Neutrophil (primary cell): ENCODE data around the gene ANKRD36B.
"Not testable (repeated sequence)": the region's sequence is repeated elsewhere in the genome, so short reads cannot be mapped to it uniquely, and the experiment has no call there.

Source experiments
- H3K27ac ChIP-seq: fragments of 200-600 bp; sonication (generic); 2 replicates; pipeline ENCODE4 v1.5.1; 2016; ENCODE audit warnings: mild to moderate bottlenecking, moderate library complexity
- H3K27me3 ChIP-seq: fragments of 200-600 bp; sonication (generic); 2 replicates; pipeline ENCODE4 v1.6.0; 2016; ENCODE audit warnings: mild to moderate bottlenecking
- H3K36me3 ChIP-seq: fragments of 200-600 bp; sonication (generic); 2 replicates; pipeline ENCODE4 v1.5.1; 2017
- H3K4me1 ChIP-seq, 2 experiments: fragments of 200-600 bp in 1 of 2; sonication (generic) in 1 of 2; 1 replicate in 1 of 2; 2 replicates in 1 of 2; pipeline versions ENCODE4 v1.5.1 to v1.6.1; 2013 to 2016; ENCODE audit warnings: low read depth in 1 of 2, low read length in 1 of 2, mild to moderate bottlenecking in 1 of 2, moderate library complexity in 1 of 2; ENCODE audit not compliant: control insufficient read depth in 1 of 2, insufficient read depth in 1 of 2
- H3K4me3 ChIP-seq, 2 experiments: fragments of 200-600 bp in 1 of 2; sonication (generic) in 1 of 2; 1 replicate in 1 of 2; 2 replicates in 1 of 2; pipeline ENCODE4 v1.5.1; 2013 to 2016; ENCODE audit warnings: low read depth in 1 of 2, low read length in 1 of 2, mild to moderate bottlenecking in 1 of 2, moderate library complexity in 1 of 2
- H3K9me3 ChIP-seq: fragments of 200-600 bp; sonication (generic); 2 replicates; pipeline ENCODE4 v1.5.1; 2016
- TF ChIP-seq, protein P1 (sequence below): fragments of 200-600 bp; sonication (generic); IDR thresholded peaks from 2 replicates; pipeline ENCODE4 v1.5.1; 2016; ENCODE audit warnings: antibody characterized with exemption

The ANKRD36B gene

DNA sequence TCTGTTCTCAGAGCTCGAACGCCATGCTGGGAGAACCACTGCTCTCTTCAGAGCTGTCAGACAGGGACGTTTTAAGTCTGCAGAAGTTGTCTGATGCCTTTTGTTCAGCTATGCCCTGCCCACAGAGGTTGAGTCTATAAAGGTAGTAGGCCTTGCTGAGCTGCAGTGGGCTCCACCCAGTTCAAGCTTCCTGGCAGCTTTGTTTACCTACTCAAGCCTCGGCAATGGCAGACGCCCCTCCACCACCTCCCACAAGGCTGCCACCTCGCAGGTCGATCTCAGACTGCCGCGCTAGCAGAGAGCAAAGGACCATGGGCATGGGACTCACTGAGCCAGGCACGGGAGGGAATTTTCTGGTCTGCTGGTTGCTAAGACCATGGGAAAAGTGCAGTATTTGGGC is 11.9 kb upstream of the ANKRD36B start:
- not testable (repeated sequence) for H3K4me3 ChIP-seq, H3K27me3 ChIP-seq, H3K4me1 ChIP-seq, H3K27ac ChIP-seq, H3K36me3 ChIP-seq, H3K9me3 ChIP-seq

DNA sequence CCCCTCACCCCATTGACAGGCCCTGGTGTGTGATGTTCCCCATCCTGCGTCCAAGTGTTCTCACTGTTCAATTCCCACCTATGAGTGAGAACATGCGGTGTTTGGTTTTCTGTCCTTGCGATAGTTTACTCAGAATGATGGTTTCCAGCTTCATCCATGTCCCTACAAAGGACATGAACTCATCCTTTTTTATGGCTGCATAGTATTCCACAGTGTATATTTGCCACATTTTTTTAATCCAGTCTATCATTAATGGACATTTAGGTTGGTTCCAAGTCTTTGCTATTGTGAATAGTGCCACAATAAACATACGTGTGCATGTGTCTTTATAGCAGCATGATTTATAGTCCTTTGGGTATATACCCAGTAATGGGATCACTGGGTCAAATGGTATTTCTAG is 6.5 kb upstream of the ANKRD36B start:
- not testable (repeated sequence) for H3K9me3 ChIP-seq, H3K27ac ChIP-seq, H3K27me3 ChIP-seq, H3K4me3 ChIP-seq, H3K4me1 ChIP-seq, H3K36me3 ChIP-seq

DNA sequence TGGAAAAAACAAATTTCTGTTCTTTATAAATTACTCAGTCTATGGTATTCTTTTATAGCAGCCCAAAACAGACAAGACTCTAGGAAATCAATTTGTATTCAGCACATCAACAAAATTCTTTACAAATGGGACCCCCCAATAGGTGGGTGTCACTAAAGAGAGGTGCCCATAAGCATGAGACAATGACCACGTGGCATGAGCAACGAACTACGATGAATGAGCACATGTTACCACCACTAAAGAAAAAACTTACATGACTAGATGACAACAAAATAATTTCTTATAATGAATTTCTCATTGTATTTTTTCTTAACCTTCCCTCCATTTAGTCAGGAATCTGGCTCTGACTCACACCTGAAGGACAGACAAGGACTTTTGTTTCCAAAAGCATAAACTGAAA is 3.8 kb upstream of the ANKRD36B start:
- H3K4me3 ChIP-seq = not testable (repeated sequence)

DNA sequence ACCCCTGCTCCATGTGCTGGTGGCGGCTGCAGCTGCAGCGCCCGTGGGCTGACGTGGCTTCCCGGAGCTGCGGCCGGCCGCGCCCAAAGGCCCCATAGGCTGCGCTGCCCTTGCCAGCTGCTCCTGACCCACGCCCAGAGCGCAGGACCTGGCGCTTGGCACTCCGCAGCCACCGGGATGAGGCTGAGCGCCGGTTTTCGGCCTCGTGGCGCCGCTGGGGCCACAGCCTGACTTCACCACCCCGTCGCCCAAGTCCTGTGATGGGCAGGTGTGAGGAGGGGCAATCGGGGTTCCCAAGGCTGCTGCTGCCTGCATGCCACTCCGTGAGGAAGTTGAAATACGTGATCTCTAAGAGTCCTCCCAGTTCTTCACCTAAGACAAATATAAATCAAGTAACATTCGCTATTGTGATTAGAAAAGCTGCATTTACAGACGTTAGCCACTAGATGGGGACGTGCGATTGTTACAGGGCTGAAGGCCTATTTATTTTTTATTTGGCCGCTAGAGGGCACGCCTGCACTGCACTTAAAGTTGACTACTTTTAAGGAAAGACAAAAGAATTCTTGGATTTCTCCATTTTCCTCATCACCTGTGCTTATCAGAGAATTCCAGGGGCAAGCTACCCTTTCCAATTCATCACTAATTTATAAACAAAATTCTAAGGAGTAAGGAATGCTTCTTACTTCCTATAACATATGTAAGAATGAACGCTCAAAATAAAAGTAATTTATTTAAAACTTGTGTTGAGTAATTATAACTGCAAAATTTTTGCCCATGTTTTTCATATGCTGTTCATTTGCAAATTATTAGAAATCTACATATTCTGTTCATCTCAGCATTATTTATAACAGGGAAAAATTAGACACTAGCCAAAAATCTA is 1.1 kb upstream of the ANKRD36B start:
- not testable (repeated sequence) for H3K27me3 ChIP-seq, H3K36me3 ChIP-seq, H3K4me1 ChIP-seq, H3K9me3 ChIP-seq
- peak overlapping the region; percentile 75 for H3K27ac ChIP-seq
- H3K4me3 ChIP-seq = peak overlapping the region; percentile 72 to 86
- TF ChIP-seq, protein P1, sequence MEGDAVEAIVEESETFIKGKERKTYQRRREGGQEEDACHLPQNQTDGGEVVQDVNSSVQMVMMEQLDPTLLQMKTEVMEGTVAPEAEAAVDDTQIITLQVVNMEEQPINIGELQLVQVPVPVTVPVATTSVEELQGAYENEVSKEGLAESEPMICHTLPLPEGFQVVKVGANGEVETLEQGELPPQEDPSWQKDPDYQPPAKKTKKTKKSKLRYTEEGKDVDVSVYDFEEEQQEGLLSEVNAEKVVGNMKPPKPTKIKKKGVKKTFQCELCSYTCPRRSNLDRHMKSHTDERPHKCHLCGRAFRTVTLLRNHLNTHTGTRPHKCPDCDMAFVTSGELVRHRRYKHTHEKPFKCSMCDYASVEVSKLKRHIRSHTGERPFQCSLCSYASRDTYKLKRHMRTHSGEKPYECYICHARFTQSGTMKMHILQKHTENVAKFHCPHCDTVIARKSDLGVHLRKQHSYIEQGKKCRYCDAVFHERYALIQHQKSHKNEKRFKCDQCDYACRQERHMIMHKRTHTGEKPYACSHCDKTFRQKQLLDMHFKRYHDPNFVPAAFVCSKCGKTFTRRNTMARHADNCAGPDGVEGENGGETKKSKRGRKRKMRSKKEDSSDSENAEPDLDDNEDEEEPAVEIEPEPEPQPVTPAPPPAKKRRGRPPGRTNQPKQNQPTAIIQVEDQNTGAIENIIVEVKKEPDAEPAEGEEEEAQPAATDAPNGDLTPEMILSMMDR = peak; percentile 98

More for the DNA sequence above, 3.8 kb upstream of the ANKRD36B start:
- not testable (repeated sequence) for H3K27me3 ChIP-seq, H3K4me1 ChIP-seq, H3K27ac ChIP-seq, H3K9me3 ChIP-seq, H3K36me3 ChIP-seq

DNA sequence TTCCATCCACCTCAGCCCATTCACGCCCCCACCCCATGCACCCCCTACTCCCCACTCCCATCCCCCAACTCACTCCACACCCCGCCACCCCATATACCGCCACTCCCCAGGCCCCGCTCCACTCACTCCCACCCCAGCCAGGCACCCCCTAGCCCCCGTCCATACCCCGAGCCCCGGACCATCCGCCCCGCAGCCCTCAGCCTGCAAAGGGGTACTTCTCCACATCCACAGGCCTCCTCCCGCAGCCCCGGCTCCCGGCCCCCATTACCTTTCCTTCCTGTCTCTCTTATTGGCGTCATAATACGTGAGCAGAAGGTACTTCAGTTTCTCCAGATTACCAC is 450 bp downstream of the ANKRD36B start:
- H3K36me3 ChIP-seq, H3K27me3 ChIP-seq, H3K4me1 ChIP-seq, H3K9me3 ChIP-seq: not testable (repeated sequence)
- H3K4me3 ChIP-seq = peak overlapping the region; percentile 72 to 86
- peak overlapping the region; percentile 61 for H3K27ac ChIP-seq

DNA sequence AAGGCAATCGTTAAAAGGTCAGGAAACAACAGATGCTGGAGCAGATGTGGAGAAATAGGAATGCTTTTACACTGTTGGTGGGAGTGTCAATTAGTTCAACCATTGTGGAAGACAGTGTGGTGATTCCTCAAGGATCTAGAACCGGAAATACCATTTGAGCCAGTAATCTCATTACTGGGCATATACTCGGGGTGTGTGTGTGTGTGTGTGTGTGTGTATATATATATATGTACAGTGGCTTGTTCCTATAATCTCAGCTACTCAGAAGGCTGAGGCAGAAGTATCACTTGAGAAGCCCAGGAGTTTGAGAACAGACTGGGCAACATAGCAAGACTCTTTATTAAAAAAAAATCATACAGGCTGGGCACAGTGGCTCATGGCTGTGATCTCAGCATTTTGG is 24.0 kb downstream of the ANKRD36B start:
- H3K27me3 ChIP-seq, H3K4me3 ChIP-seq, H3K4me1 ChIP-seq, H3K36me3 ChIP-seq, H3K9me3 ChIP-seq, H3K27ac ChIP-seq: not testable (repeated sequence)

DNA sequence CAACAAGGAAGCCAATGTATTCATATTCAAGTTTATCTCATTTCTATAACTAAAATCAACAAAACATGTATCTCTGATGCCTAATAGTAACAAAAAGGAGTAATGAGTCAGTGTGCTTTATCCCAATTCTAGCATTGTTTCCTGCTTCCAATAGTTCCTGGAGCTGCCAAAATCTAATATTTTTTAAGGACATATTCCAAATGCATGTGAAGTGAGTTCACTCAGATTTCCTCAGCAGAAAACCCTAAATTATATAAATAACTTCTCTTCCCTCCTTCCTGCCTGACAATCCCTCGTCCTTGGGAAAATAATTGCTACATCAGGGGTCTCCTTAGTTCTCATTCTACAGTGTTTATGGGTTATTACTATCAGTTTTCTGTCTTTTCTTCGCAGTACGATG is 37.3 kb downstream of the ANKRD36B start:
- H3K4me3 ChIP-seq, H3K9me3 ChIP-seq, H3K27ac ChIP-seq, H3K27me3 ChIP-seq: not testable (repeated sequence)
- H3K36me3 ChIP-seq = peaks cover 22% of the 10 kb centered on the region
- peaks cover 31 to 48% of the 10 kb centered on the region in 2 experiments for H3K4me1 ChIP-seq

DNA sequence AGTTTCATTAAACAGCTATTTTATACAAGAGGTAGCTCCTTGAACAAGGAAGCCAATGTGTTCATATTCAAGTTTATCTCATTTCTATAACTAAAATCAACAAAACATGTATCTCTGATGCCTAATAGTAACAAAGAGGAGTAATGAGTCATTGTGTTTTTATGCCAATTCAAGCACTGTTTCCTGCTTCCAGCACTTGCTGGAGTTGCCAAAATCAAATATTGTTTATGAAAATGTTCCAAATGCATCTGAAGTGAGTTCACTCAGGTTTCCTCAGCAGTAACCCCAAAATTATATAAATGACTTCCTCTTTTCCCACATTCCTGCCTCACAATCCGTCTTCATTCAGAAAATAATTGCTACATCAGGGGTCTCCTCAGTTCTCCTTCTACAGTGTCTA is 39.2 kb downstream of the ANKRD36B start:
- H3K27ac ChIP-seq, H3K4me3 ChIP-seq, H3K27me3 ChIP-seq, H3K9me3 ChIP-seq: not testable (repeated sequence)
- peaks cover 19 to 30% of the 10 kb centered on the region in 2 experiments for H3K4me1 ChIP-seq
- H3K36me3 ChIP-seq = peaks cover 31% of the 10 kb centered on the region

DNA sequence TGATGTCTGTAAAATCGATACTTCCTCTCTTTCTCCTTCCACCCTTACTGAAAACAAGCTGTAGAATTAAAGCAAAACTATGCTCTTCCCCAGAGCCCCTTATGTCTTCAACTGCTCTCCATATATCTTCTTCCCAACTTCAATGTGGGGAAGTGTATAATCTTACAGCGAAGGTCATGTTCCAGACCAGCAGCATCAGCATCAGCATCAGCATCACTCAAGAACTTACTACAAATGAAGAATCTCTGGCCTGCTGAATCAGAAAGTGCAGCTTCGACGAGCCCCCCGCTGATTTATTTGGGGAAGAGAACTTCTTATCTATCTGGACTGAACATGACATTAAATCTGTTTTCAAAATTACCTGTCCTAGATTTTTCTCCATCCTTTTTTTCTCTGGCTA is 40.6 kb downstream of the ANKRD36B start:
- H3K36me3 ChIP-seq = peaks cover 35% of the 10 kb centered on the region
- not testable (repeated sequence) for H3K9me3 ChIP-seq, H3K27me3 ChIP-seq, H3K4me3 ChIP-seq
- H3K4me1 ChIP-seq = peaks cover 6 to 16% of the 10 kb centered on the region in 2 experiments
- H3K27ac ChIP-seq = peak overlapping the region; percentile 50

DNA sequence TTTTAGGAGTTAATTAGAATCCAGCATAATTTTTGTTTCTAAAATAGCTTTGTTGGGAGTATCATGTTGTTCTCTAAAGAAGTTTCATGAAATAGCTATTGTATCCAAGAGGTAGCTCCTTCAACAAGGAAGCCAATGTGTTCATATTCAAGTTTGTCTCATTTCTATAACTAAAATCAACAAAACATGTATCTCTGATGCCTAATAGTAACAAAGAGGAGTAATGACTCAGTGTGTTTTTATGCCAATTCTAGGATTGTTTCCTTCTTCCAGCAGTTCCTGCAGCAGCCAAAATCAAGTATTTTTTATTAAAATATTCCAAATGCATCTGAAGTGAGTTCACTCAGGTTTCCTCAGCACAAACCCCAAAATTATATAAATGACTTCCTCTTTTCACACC is 41.1 kb downstream of the ANKRD36B start:
- Histone ChIP-seq H3K4me1 (peaks cover 6 to 12% of the 10 kb centered on the region in 2 experiments), H3K27ac (peak overlapping the region; percentile 50), H3K36me3 (peaks cover 35% of the 10 kb centered on the region)
- not testable (repeated sequence) for H3K27me3 ChIP-seq, H3K9me3 ChIP-seq, H3K4me3 ChIP-seq
